SIG-M5 treated with dmso at 0.1 percent for 504 hours (cell line): ENCODE data around the gene KPNA4.
A peak's percentile ranks its signal among the peaks of the same experiment; 100 is the strongest.

ENCODE experiments used
- DNase-seq: peaks from one replicate; lab custom pipeline; 2025; ENCODE audit not compliant: unreplicated experiment; lab: John Stamatoyannopoulos, UW

Gene KPNA4

GRCh38 chr3:160498202-160498601, 67.2 kb downstream of the KPNA4 start:
- no peak for DNase-seq

GRCh38 chr3:160490166-160490565, 75.2 kb downstream of the KPNA4 start:
- no peak for DNase-seq

GRCh38 chr3:160486459-160486869, 78.9 kb downstream of the KPNA4 start:
- peak; percentile 52 for DNase-seq

- DNase-seq = no peak
These were observed 82.6 kb downstream of the KPNA4 start for GRCh38 chr3:160482796-160483195.

- no peak for DNase-seq
These were observed 83.5 kb downstream of the KPNA4 start for GRCh38 chr3:160481856-160482255.

- no peak for DNase-seq
These were observed 84.4 kb downstream of the KPNA4 start for GRCh38 chr3:160480931-160481330.

- DNase-seq = no peak
These were observed 86.0 kb downstream of the KPNA4 start for GRCh38 chr3:160479376-160479775.

- DNase-seq = no peak
These were observed 87.0 kb downstream of the KPNA4 start for GRCh38 chr3:160478338-160478737.

GRCh38 chr3:160477750-160478149, 87.6 kb downstream of the KPNA4 start:
- DNase-seq = no peak

- DNase-seq = no peak
These were observed 89.5 kb downstream of the KPNA4 start for GRCh38 chr3:160475884-160476283.

- DNase-seq = no peak
These were observed 90.2 kb downstream of the KPNA4 start for GRCh38 chr3:160475153-160475552.

- DNase-seq = no peak
These were observed 90.9 kb downstream of the KPNA4 start for GRCh38 chr3:160474416-160474838.

- DNase-seq = no peak
These were observed 91.4 kb downstream of the KPNA4 start for GRCh38 chr3:160473978-160474377.

GRCh38 chr3:160473221-160473620, 92.2 kb downstream of the KPNA4 start:
- DNase-seq = no peak

GRCh38 chr3:160472344-160472743, 93.0 kb downstream of the KPNA4 start:
- DNase-seq = no peak

GRCh38 chr3:160471892-160472291, 93.5 kb downstream of the KPNA4 start:
- no peak for DNase-seq

- DNase-seq = no peak
These were observed 95.2 kb downstream of the KPNA4 start for GRCh38 chr3:160470181-160470580.

GRCh38 chr3:160464971-160465370, 100.4 kb downstream of the KPNA4 start:
- DNase-seq = no peak

- no peak for DNase-seq
These were observed 101.0 kb downstream of the KPNA4 start for GRCh38 chr3:160464321-160464720.

- DNase-seq = no peak
These were observed 105.3 kb downstream of the KPNA4 start for GRCh38 chr3:160460033-160460432.

- no peak for DNase-seq
These were observed 105.9 kb downstream of the KPNA4 start for GRCh38 chr3:160459450-160459970.

GRCh38 chr3:160458151-160458550, 107.2 kb downstream of the KPNA4 start:
- DNase-seq = no peak

GRCh38 chr3:160455846-160456245, 109.5 kb downstream of the KPNA4 start:
- no peak for DNase-seq

- no peak for DNase-seq
These were observed 110.4 kb downstream of the KPNA4 start for GRCh38 chr3:160454995-160455394.
